GM21737 (cell line): ENCODE results near the gene POU2F1.
A peak's percentile ranks its signal among the peaks of the same experiment; 100 is the strongest.
"Not testable (repeated sequence)": the region's sequence is repeated elsewhere in the genome, so short reads cannot be mapped to it uniquely, and the experiment has no call there.

Source experiments
- ATAC-seq: cut with Tn5 transposase; IDR thresholded peaks from one replicate; pipeline ENCODE4 v1.9.1; 2021; ENCODE audit warnings: mild to moderate bottlenecking, moderate library complexity; ENCODE audit not compliant: unreplicated experiment

Gene POU2F1

GRCh38 chr1:167230437-167230836 lies 9.8 kb downstream of the POU2F1 start:
- ATAC-seq, result no peak

GRCh38 chr1:167231873-167232450 lies 11.3 kb downstream of the POU2F1 start:
- no peak for ATAC-seq

GRCh38 chr1:167232801-167233200 lies 12.1 kb downstream of the POU2F1 start:
- no peak for ATAC-seq

- ATAC-seq, result no peak
Measured at GRCh38 chr1:167233373-167233772, 12.7 kb downstream of the POU2F1 start.

GRCh38 chr1:167237000-167237399 lies 16.3 kb downstream of the POU2F1 start:
- no peak for ATAC-seq

- no peak for ATAC-seq
Measured at GRCh38 chr1:167238713-167239112, 18.0 kb downstream of the POU2F1 start.

- no peak for ATAC-seq
Measured at GRCh38 chr1:167239257-167239656, 18.6 kb downstream of the POU2F1 start.

- no peak for ATAC-seq
Measured at GRCh38 chr1:167244244-167244643, 23.6 kb downstream of the POU2F1 start.

GRCh38 chr1:167245168-167245567 lies 24.5 kb downstream of the POU2F1 start:
- ATAC-seq, result not testable (repeated sequence)

GRCh38 chr1:167246971-167247370 lies 26.3 kb downstream of the POU2F1 start:
- ATAC-seq, result no peak

GRCh38 chr1:167247754-167248153 lies 27.1 kb downstream of the POU2F1 start:
- ATAC-seq, result no peak

GRCh38 chr1:167248707-167249642 lies 28.3 kb downstream of the POU2F1 start:
- ATAC-seq, result no peak

GRCh38 chr1:167249702-167250101 lies 29.0 kb downstream of the POU2F1 start:
- ATAC-seq, result peak; percentile 52

- no peak for ATAC-seq
Measured at GRCh38 chr1:167250482-167250881, 29.8 kb downstream of the POU2F1 start.

GRCh38 chr1:167251472-167251871 lies 30.8 kb downstream of the POU2F1 start:
- ATAC-seq, result no peak

- no peak for ATAC-seq
Measured at GRCh38 chr1:167252986-167253385, 32.3 kb downstream of the POU2F1 start.

- no peak for ATAC-seq
Measured at GRCh38 chr1:167258858-167259257, 38.2 kb downstream of the POU2F1 start.

- no peak for ATAC-seq
Measured at GRCh38 chr1:167262836-167263235, 42.1 kb downstream of the POU2F1 start.

- no peak for ATAC-seq
Measured at GRCh38 chr1:167263344-167263743, 42.7 kb downstream of the POU2F1 start.

GRCh38 chr1:167263819-167264464 lies 43.3 kb downstream of the POU2F1 start:
- ATAC-seq, result no peak

GRCh38 chr1:167266965-167267364 lies 46.3 kb downstream of the POU2F1 start:
- ATAC-seq, result no peak

GRCh38 chr1:167268347-167268787 lies 47.7 kb downstream of the POU2F1 start:
- ATAC-seq, result no peak
